MG63 (cell line): Measurements from ENCODE around the gene FLT1. TPM values are rescaled to one million over a fixed set of nuclear protein-coding genes. Genes with fewer than 3 reads are reported as not detected.
A peak's percentile ranks its signal among the peaks of the same experiment; 100 is the strongest.

Experiments
- DNase-seq: peaks from one replicate; pipeline ENCODE4 v3.0.0-alpha.2; 2020
- H3K27me3 ChIP-seq: fragments of 250-450 bp; sonication (Bioruptor Pico); 2 replicates; pipeline ENCODE4 v1.5.1; 2020; ENCODE audit warnings: mild to moderate bottlenecking, moderate library complexity
- H3K36me3 ChIP-seq: fragments of 250-450 bp; sonication (Bioruptor Pico); 2 replicates; pipeline ENCODE4 v1.5.1; 2020; ENCODE audit warnings: mild to moderate bottlenecking, moderate library complexity
- H3K4me3 ChIP-seq: fragments of 250-450 bp; sonication (Bioruptor Pico); 2 replicates; pipeline ENCODE4 v1.5.1; 2020; ENCODE audit warnings: mild to moderate bottlenecking, moderate library complexity
- H3K9me3 ChIP-seq: fragments of 250-450 bp; sonication (Bioruptor Pico); 2 replicates; pipeline ENCODE4 v1.5.1; 2020; ENCODE audit warnings: mild to moderate bottlenecking, moderate library complexity
- total RNA-seq: library from RNA; depleted of rRNA; stranded (reverse); fragments of >200 nt; shearing (Covaris generic); gene quantifications from 2 replicates; pipeline ENCODE4 v1.2.3, GENCODE V29; 2014; ENCODE audit warnings: low replicate concordance

The FLT1 gene
- total RNA-seq, 1 experiment from 2014 or later, result 0.66 TPM

DNA sequence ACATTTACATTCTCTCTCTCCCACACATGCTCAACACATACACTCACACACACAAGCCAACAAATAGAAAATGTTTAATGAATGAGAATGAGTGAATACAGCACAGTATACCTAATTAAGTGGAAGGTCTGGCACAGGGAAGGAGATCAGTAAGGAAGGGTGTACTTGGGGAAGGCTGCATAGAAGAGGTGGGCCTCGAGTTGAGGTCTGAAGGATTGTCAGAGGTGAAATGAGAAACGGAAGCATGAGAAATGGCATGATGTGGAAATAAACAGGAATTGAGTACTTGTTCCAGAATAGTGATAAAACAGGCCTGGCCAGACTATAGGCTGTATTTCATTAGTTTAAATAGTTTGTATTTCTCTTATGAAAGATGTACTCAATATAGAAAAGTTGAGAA, 136.2 kb downstream of the FLT1 start:
- DNase-seq, result no peak
- Histone ChIP-seq H3K4me3 (no peak overlapping the region), H3K36me3 (no peaks in the 10 kb centered on the region), H3K9me3 (no peaks in the 10 kb centered on the region), H3K27me3 (no peaks in the 10 kb centered on the region)

DNA sequence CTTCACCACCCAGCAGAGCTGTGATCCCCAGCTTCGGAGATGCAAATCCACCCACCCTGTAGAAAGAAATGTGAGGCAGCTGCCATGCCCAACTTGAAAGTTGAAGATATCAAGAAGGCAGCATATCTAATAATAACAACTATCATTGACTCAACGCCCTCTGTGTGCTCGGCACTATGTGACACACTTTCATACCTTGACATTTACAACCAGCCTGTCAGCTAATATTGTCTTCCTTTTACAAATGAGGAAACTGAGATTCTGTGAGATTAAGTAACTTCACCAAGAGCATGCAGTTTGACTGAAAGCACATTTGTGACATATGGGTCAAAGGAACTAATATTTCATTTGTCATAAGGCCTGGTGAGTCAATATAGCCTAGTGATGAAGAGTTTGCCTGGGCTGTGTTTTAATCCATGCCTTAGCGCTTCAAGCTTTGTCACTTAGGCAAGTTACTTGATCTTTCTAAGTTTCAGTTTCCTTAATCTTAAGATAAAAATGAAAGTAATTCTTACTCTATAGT, 137.0 kb downstream of the FLT1 start:
- H3K9me3 ChIP-seq, result no peaks in the 10 kb centered on the region

DNA sequence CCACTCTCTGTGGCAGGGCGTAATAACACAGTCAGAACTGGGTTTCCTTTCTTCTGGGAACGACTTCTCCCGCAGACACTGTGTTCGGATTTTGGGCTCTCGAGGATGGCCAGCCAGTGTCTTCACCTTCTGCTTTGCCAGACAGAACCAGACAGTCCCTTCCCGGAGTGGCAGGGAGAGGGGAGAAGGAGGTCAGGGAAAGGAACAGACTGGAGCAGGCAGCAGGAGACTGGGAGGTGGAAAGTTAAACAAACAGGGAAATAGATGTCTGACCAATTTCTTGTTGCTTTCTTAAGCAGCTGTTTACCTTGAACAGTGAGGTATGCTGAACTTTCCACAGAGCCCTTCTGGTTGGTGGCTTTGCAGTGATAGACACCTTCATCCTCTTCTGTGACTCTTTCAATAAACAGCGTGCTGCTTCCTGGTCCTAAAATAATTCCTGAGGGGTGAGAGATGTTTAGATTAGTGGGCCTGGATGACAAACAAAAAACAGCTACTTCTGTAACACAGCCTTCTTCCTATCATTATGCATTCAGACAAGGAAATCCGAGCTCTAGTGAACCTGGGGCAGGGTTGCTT, 137.6 kb downstream of the FLT1 start:
- no peak for DNase-seq
- H3K27me3 ChIP-seq, result no peaks in the 10 kb centered on the region
- H3K36me3 ChIP-seq, result no peaks in the 10 kb centered on the region
- no peaks in the 10 kb centered on the region for H3K9me3 ChIP-seq
- no peak overlapping the region for H3K4me3 ChIP-seq

More for the DNA sequence above, 137.0 kb downstream of the FLT1 start:
- H3K27me3 ChIP-seq, result no peaks in the 10 kb centered on the region
- H3K4me3 ChIP-seq, result no peak overlapping the region
- no peaks in the 10 kb centered on the region for H3K36me3 ChIP-seq
- DNase-seq, result no peak

DNA sequence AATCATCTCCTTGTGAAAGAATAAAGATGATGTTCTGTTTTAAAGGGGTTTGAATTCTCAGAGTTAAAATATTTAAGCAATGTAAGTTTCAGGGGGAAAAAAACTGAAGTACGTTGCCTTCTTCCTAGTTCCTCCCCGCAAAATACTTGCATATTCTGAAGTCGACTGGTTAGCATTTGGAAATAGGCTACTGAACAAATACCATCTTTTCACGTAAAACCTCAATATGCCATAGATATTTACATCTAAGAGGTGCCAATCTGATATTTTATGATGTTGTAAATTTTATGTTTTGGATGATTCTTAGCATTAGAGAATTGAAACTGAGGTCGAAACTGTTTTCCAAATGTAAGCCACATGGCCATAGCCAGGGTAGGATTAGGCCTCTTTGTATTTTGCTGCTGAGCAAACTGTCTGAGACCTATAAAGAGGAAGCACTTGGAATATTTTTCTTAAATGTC, 138.3 kb downstream of the FLT1 start:
- Histone ChIP-seq H3K9me3 (no peaks in the 10 kb centered on the region), H3K36me3 (no peaks in the 10 kb centered on the region), H3K27me3 (no peaks in the 10 kb centered on the region), H3K4me3 (no peak overlapping the region)
- no peak for DNase-seq

- H3K36me3 ChIP-seq, result no peaks in the 10 kb centered on the region
- no peak for DNase-seq
- no peak overlapping the region for H3K4me3 ChIP-seq
- H3K9me3 ChIP-seq, result no peaks in the 10 kb centered on the region
- H3K27me3 ChIP-seq, result no peaks in the 10 kb centered on the region
Observed at GRCh38 chr13:28355822-28356371, 139.0 kb downstream of the FLT1 start.

DNA sequence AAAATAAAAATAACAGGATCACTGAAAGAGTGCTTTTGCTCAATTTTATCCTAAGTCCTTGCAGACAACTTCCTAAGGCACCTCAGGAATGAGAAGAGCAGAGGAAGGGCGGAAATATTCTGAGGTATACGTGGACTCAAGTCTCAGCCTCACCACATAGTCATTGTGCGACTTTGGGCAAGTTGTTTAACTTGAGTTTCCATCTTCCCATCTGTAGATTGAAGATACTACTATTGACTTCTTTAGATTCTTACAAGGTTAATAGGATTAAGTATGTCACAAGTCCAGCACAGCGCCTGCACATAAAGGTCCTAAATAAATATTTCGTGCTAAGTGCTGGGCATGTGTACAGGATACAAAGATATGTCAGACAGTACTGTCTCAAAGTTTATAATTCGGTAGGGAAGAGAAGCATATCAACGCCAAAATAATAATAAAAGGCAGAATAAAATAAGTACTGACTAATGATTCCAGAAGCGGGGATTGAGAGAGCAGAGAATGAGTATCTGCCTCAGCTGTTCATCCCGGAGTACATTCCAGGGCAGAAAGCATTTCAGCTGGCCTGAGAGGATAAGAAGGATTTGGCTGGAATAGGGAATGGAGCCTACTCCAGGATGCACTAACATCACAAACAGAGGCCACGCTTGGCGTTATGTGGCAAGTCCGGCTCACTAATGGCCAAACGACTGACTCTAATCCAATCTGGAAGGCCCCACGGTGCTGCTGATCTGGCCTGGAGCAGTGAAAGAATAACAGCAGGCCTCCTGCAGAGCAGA, 139.7 kb downstream of the FLT1 start:
- Histone ChIP-seq H3K9me3 (no peaks in the 10 kb centered on the region), H3K36me3 (no peaks in the 10 kb centered on the region), H3K27me3 (no peaks in the 10 kb centered on the region), H3K4me3 (no peak overlapping the region)
- no peak for DNase-seq

DNA sequence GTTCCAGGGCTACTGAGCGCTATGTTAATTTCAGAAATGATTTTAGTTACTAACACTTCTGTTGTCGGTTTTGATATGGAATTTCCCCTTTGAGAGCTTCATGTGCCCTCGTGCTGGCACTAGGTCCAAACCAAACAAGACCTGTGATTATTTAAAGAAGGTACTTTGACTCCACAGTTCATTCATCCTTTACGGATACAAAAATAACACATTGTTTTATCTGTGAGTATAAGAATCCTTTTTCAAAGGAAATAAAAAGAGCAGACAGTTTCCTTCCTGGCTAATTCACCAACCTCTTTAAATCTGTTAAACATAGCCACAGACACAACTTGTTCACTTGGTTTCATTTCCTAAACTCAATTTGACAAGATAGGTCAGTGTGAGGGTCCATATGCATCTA, 141.2 kb downstream of the FLT1 start:
- Histone ChIP-seq H3K9me3 (no peaks in the 10 kb centered on the region), H3K27me3 (no peaks in the 10 kb centered on the region), H3K36me3 (no peaks in the 10 kb centered on the region), H3K4me3 (no peak overlapping the region)
- DNase-seq, result no peak

DNA sequence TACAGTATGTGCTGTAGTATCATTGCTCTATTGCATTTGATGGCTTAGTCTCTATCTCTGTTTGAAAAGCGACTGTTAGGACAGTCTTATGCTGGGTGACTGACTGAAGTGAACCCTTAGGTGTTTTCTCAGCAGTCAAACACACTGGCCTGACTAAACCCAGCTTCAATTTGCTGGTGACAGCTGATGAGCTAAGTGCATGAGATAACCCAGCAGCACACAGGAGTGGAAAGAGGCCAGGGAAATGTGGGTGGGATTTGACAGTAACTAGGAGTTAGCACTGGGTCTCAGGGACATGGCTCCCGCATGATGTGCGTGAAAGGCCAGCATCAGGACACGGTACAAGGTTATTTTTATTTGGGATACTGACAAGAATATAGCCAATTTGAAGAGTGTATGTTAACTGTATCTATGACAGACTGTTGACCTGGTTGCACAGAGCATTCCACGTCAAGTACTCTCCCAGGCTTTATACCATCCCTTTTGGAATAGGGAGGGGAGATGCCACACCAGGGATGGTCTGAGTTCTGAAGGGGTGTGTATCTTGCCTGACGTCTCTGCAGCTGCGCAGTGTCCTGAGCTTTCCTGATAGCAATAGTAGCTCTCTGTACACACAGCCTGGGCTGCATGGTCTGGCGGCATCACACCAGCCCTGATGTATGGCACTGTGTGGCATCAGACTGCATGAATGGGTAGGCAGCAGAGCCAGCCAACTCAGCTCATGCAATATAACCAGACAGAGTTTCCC, 144.8 kb downstream of the FLT1 start:
- no peaks in the 10 kb centered on the region for H3K27me3 ChIP-seq
- H3K4me3 ChIP-seq, result no peak overlapping the region
- no peaks in the 10 kb centered on the region for H3K9me3 ChIP-seq
- no peak for DNase-seq
- H3K36me3 ChIP-seq, result no peaks in the 10 kb centered on the region

GRCh38 chr13:28349371-28349770, 145.6 kb downstream of the FLT1 start:
- Histone ChIP-seq H3K36me3 (no peaks in the 10 kb centered on the region), H3K9me3 (no peaks in the 10 kb centered on the region), H3K4me3 (no peak overlapping the region), H3K27me3 (no peaks in the 10 kb centered on the region)
- DNase-seq, result no peak

GRCh38 chr13:28347456-28348371, 147.2 kb downstream of the FLT1 start:
- Histone ChIP-seq H3K9me3 (no peaks in the 10 kb centered on the region), H3K4me3 (no peak overlapping the region), H3K36me3 (no peaks in the 10 kb centered on the region), H3K27me3 (no peaks in the 10 kb centered on the region)
- DNase-seq, result no peak

- Histone ChIP-seq H3K4me3 (no peak overlapping the region), H3K36me3 (no peaks in the 10 kb centered on the region), H3K27me3 (no peaks in the 10 kb centered on the region), H3K9me3 (no peaks in the 10 kb centered on the region)
- DNase-seq, result no peak
Observed at GRCh38 chr13:28346154-28346553, 148.8 kb downstream of the FLT1 start.

- no peaks in the 10 kb centered on the region for H3K36me3 ChIP-seq
- DNase-seq, result no peak
- no peak overlapping the region for H3K4me3 ChIP-seq
- H3K27me3 ChIP-seq, result no peaks in the 10 kb centered on the region
- no peaks in the 10 kb centered on the region; the same call in 1 of the 2 replicates for H3K9me3 ChIP-seq
Observed at GRCh38 chr13:28344163-28344562, 150.8 kb downstream of the FLT1 start.

DNA sequence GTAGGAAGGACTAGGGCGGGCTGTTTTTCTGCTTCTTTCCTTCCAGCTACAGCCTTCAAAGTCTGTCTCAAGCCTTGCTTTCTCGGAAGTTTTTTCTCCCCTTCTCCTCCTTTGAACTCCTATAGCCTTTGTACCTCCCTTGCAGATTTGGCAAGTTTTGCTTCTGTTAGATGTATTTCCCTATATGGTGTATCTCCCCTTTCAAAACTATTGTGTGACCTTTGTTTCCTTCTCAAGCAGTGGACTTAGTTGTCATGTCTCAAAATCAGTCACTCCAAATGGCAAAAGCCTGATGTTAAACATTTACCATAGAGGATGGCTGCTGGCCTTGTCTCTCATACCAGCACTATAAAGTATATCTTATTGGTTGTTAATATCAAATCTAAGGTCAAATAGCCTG, 152.7 kb downstream of the FLT1 start:
- no peak overlapping the region for H3K4me3 ChIP-seq
- no peaks in the 10 kb centered on the region for H3K27me3 ChIP-seq
- no peak for DNase-seq
- H3K36me3 ChIP-seq, result no peaks in the 10 kb centered on the region
- peaks cover 9% of the 10 kb centered on the region for H3K9me3 ChIP-seq

DNA sequence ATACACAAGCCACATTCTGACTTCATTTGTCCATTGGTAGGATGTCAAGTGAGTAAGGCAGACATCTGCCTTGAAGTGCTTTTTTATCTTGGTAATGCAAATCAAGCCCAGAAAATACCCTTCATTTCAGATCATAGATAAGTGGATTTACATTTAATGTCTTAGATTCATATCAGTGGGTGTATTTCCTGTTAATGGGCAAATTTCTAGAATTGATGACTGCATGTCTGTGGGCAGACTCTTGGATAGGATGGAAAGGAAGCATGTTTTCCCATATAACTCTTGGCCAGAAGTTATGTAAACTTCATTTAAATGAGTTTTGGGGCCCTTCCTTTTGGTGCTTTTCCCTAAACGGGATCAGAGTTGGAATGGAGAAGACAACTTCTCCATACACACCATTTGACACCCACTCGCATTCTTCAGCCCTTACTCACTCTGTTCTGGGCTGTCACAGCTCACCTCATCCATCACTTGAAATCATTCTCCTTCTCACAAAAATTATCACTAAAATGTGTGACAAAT, 154.6 kb downstream of the FLT1 start:
- DNase-seq, result peak; percentile 52
- H3K36me3 ChIP-seq, result no peaks in the 10 kb centered on the region

GRCh38 chr13:28339419-28339818, 155.5 kb downstream of the FLT1 start:
- Histone ChIP-seq H3K9me3 (peaks cover 9% of the 10 kb centered on the region), H3K27me3 (no peaks in the 10 kb centered on the region), H3K4me3 (no peak overlapping the region), H3K36me3 (no peaks in the 10 kb centered on the region)
- DNase-seq, result no peak

More for the DNA sequence above, 154.6 kb downstream of the FLT1 start:
- Histone ChIP-seq H3K4me3 (no peak overlapping the region), H3K27me3 (no peaks in the 10 kb centered on the region), H3K9me3 (peaks cover 9% of the 10 kb centered on the region)

DNA sequence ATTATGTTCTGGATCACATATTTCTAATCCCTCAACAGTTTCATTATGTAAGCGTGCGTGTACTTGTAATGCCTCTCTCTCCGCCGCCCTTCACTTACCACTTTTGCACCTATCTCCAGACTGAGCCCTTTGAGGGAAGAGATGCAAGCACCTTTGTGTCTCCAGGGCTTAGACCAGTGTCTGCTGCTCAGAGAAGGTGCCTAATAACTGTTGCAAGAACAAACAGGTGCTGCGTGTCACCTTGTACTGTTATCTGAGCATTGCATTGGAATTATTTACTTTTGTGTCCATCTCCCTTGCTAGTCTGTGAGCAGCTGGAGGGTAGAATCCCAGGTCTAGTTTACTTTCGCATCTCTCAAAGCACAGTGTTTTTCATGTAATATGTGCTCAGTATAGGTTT, 156.2 kb downstream of the FLT1 start:
- no peaks in the 10 kb centered on the region for H3K36me3 ChIP-seq
- DNase-seq, result no peak
- no peak overlapping the region for H3K4me3 ChIP-seq
- H3K9me3 ChIP-seq, result peaks cover 9% of the 10 kb centered on the region
- H3K27me3 ChIP-seq, result no peaks in the 10 kb centered on the region
